ENCODE data around the gene FOXO3.

Gene FOXO3

GRCh38 chr6:108710551-108710950 lies 149.8 kb downstream of the FOXO3 start:
- DNase-seq (ENCODE audit: low read depth in 2 of 2, low spot score in 1 of 2), result no peak

GRCh38 chr6:108711071-108711470 lies 150.4 kb downstream of the FOXO3 start:
- DNase-seq (ENCODE audit: low read depth in 2 of 2, low spot score in 1 of 2), result no peak

- no peak for DNase-seq (ENCODE audit: low read depth in 2 of 2, low spot score in 1 of 2)
Observed at GRCh38 chr6:108711826-108712225, 151.1 kb downstream of the FOXO3 start.

GRCh38 chr6:108712946-108713345 lies 152.2 kb downstream of the FOXO3 start:
- no peak for DNase-seq (ENCODE audit: low read depth in 2 of 2, low spot score in 1 of 2)

- no peak for DNase-seq (ENCODE audit: low read depth in 2 of 2, low spot score in 1 of 2)
Observed at GRCh38 chr6:108714101-108714765, 153.5 kb downstream of the FOXO3 start.

GRCh38 chr6:108714766-108715414 lies 154.2 kb downstream of the FOXO3 start:
- DNase-seq (ENCODE audit: low read depth in 2 of 2, low spot score in 1 of 2), result no peak

- DNase-seq (ENCODE audit: low read depth in 2 of 2, low spot score in 1 of 2), result no peak
Observed at GRCh38 chr6:108715832-108716231, 155.1 kb downstream of the FOXO3 start.

- no peak for DNase-seq (ENCODE audit: low read depth in 2 of 2, low spot score in 1 of 2)
Observed at GRCh38 chr6:108716801-108717791, 156.4 kb downstream of the FOXO3 start.

- no peak for DNase-seq (ENCODE audit: low read depth in 2 of 2, low spot score in 1 of 2)
Observed at GRCh38 chr6:108719477-108719876, 158.8 kb downstream of the FOXO3 start.

GRCh38 chr6:108720827-108721226 lies 160.1 kb downstream of the FOXO3 start:
- DNase-seq (ENCODE audit: low read depth in 2 of 2, low spot score in 1 of 2), result no peak

GRCh38 chr6:108721286-108721685 lies 160.6 kb downstream of the FOXO3 start:
- no peak for DNase-seq (ENCODE audit: low read depth in 2 of 2, low spot score in 1 of 2)

- no peak for DNase-seq (ENCODE audit: low read depth in 2 of 2, low spot score in 1 of 2)
Observed at GRCh38 chr6:108723594-108723993, 162.9 kb downstream of the FOXO3 start.

GRCh38 chr6:108726726-108727339 lies 166.1 kb downstream of the FOXO3 start:
- DNase-seq (ENCODE audit: low read depth in 2 of 2, low spot score in 1 of 2), result no peak

- no peak for DNase-seq (ENCODE audit: low read depth in 2 of 2, low spot score in 1 of 2)
Observed at GRCh38 chr6:108727966-108728730, 167.4 kb downstream of the FOXO3 start.

GRCh38 chr6:108728826-108729225 lies 168.1 kb downstream of the FOXO3 start:
- DNase-seq (ENCODE audit: low read depth in 2 of 2, low spot score in 1 of 2), result no peak

- no peak for DNase-seq (ENCODE audit: low read depth in 2 of 2, low spot score in 1 of 2)
Observed at GRCh38 chr6:108730635-108731515, 170.2 kb downstream of the FOXO3 start.

- DNase-seq (ENCODE audit: low read depth in 2 of 2, low spot score in 1 of 2), result no peak
Observed at GRCh38 chr6:108732091-108732870, 171.6 kb downstream of the FOXO3 start.

- no peak for DNase-seq (ENCODE audit: low read depth in 2 of 2, low spot score in 1 of 2)
Observed at GRCh38 chr6:108733051-108733450, 172.3 kb downstream of the FOXO3 start.
